ENCODE data around the gene HABP2. TPM values are rescaled to one million over a fixed set of nuclear protein-coding genes. Genes with fewer than 3 reads are reported as not detected.

HABP2 gene
- total and polyA plus RNA-seq, 11 donors = 0.23 to 0.30 TPM; not detected in 9

DNA sequence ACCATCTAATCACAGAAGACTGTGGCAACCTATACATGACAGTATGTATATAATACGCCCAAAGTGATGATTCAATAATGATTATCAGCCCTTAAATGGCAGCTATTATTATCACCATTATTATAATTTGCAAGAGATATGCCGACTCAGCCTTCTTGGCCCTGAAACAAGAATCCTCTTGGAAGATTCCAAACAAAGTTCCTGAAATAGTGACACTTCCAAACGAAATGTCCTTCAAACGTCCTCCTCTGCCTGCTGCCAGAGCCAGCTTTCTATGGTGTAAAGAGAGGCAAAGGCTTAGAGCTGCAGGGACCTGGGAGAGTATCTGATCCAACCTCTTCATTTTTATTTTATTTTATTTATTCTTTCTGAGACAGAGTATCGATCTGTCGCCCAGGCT lies 75.0 kb downstream of the HABP2 start:
- H3K4me3 ChIP-seq = no peak overlapping the region
- peaks cover 0 to 74% (median 19%) of the 10 kb centered on the region in 12 donors for H3K4me1 ChIP-seq
- TF ChIP-seq, protein P1, sequence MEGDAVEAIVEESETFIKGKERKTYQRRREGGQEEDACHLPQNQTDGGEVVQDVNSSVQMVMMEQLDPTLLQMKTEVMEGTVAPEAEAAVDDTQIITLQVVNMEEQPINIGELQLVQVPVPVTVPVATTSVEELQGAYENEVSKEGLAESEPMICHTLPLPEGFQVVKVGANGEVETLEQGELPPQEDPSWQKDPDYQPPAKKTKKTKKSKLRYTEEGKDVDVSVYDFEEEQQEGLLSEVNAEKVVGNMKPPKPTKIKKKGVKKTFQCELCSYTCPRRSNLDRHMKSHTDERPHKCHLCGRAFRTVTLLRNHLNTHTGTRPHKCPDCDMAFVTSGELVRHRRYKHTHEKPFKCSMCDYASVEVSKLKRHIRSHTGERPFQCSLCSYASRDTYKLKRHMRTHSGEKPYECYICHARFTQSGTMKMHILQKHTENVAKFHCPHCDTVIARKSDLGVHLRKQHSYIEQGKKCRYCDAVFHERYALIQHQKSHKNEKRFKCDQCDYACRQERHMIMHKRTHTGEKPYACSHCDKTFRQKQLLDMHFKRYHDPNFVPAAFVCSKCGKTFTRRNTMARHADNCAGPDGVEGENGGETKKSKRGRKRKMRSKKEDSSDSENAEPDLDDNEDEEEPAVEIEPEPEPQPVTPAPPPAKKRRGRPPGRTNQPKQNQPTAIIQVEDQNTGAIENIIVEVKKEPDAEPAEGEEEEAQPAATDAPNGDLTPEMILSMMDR (IDR thresholded peaks at IDR 0.05) = no peak
- no peak for TF ChIP-seq POLR2A (IDR thresholded peaks at IDR 0.05)
- H3K9me3 ChIP-seq = no peaks in the 10 kb centered on the region
- WGBS, 4 donors = 30 to 37% (median 34%) methylated on average over 6 of the region's 6 CpGs
- peak; percentile 50 to 75 (median 58) for ATAC-seq
- peak in 1 of 5 donors; percentile 33 for DNase-seq
- intact Hi-C loops (cut with DNase I) = no loop called here
- H3K27me3 ChIP-seq = no peaks in the 10 kb centered on the region
- peak overlapping the region; percentile 59 to 93 (median 84) for H3K27ac ChIP-seq
- H3K36me3 ChIP-seq = peaks cover 0 to 85% (median 22%) of the 10 kb centered on the region in 9 donors

DNA sequence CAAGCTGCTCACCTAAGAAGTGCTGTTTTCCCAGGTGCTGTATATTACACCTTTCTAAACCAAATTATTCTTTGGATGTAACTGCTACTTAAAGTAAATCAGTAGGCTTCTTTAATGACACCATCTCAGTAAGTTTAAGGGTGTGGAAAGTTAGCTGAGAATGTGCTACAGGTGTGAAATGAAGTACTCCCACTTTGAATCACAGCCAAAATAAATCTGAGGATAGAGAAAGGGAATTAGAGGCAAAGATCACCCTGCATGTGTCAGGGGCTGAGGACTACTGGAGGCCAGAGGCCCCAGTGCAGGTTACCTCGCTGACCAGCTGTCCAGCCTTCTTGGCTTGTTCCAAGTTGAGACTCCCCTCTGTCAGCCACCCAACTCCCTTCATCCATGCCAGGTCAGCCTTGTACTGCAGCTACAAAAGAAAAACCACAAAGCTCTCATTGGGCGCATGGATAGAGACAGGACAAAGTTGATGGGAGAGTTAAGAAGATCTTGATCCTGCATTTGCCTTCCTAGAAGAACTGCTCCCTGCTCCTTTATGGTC lies 75.8 kb downstream of the HABP2 start:
- no peak for TF ChIP-seq POLR2A (IDR thresholded peaks at IDR 0.05)
- TF ChIP-seq, protein P1 (IDR thresholded peaks at IDR 0.05) = no peak
- Histone ChIP-seq H3K9me3 (no peaks in the 10 kb centered on the region), H3K36me3 (peaks cover 0 to 86% (median 22%) of the 10 kb centered on the region in 9 donors), H3K4me3 (no peak overlapping the region), H3K27me3 (no peaks in the 10 kb centered on the region), H3K4me1 (peaks cover 0 to 74% (median 20%) of the 10 kb centered on the region in 12 donors), H3K27ac (peak overlapping the region; percentile 59 to 92 (median 83))
- no peak for DNase-seq
- ATAC-seq = peak in 1 of 4 donors; percentile 8
- intact Hi-C loops (cut with DNase I) = no loop called here
- WGBS, 4 donors = 76 to 89% (median 81%) methylated on average over 2 of the region's 2 CpGs

DNA sequence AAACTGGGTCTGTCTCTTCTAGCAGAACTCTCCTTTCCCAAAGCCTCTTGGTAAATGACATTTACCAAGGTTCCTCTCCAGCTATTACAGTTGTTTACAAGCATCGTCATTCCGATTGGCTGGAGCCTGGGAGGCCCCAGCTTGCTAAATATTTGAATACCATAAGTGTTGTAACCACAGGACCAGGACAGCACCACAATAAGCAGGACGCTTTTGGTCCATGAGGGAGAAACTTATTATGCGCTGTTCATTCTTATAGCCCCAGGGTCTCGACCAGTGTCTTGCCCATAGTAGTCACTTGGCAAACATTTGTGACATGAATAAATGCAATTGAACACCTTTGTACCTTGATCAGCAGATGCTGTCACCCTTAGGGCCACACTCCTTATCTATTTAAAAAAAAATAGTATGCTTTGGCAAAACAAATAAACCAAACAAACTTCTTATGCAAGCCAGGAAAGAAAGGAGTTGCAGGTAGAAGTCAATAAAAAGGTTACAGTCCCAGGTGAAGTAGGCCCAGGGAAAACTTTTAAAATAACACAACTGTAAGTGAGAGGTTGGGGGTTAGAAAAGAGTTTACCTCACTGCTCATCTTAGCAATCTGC lies 78.2 kb downstream of the HABP2 start:
- no peak for DNase-seq
- Histone ChIP-seq H3K4me3 (no peak overlapping the region), H3K27me3 (peaks cover 0 to 2% (median 0%) of the 10 kb centered on the region in 9 donors), H3K36me3 (peaks cover 0 to 85% (median 16%) of the 10 kb centered on the region in 9 donors), H3K9me3 (no peaks in the 10 kb centered on the region), H3K27ac (peak overlapping the region in 7 of 12 donors; percentile 2 to 92 (median 12)), H3K4me1 (peaks cover 0 to 73% (median 20%) of the 10 kb centered on the region in 12 donors)
- 92 to 99% (median 92%) methylated on average over 5 of the region's 5 CpGs for WGBS, 4 donors
- intact Hi-C loops (cut with DNase I) = no loop called here
- TF ChIP-seq, protein P1 (IDR thresholded peaks at IDR 0.05) = no peak
- TF ChIP-seq POLR2A (IDR thresholded peaks at IDR 0.05) = no peak
- no peak for ATAC-seq

DNA sequence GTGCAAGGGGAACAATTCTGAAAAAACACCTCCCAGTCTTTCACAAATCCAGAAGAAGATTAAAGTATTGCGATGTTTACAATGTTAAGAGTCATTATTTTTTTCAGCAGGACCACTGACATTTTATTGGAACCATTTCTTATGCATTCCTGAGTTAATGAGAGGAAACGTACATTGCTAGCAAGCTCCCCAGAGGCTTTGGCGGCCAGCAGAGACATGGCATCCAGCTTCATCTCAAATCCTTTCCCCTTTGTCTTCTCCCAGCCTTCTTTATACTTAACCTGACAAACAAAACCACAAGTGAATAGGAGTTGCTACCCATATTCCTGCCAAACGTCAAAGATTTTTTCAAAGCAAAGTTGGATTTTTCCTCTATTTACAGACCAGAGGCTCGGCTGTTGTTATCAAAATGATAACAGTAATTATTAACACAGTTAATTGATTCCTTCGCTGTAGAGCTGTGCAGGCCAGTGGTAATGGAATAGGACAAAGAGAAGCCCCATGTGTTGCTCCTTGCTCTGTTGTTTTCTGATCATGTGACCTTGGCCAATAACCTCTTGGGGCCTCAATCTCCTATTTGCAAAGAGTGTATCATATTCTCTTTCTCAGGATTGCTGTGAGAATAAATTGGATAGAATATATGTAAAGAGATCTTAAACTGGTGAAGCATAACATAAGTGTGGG lies 79.0 kb downstream of the HABP2 start:
- H3K4me3 ChIP-seq = no peak overlapping the region
- H3K4me1 ChIP-seq = peaks cover 0 to 71% (median 15%) of the 10 kb centered on the region in 12 donors
- H3K9me3 ChIP-seq = no peaks in the 10 kb centered on the region
- H3K36me3 ChIP-seq = peaks cover 0 to 86% (median 15%) of the 10 kb centered on the region in 9 donors
- 38 to 49% (median 44%) methylated on average over 6 of the region's 6 CpGs for WGBS, 4 donors
- no peak for DNase-seq
- ATAC-seq = no peak
- H3K27me3 ChIP-seq = peaks cover 0 to 2% (median 0%) of the 10 kb centered on the region in 9 donors
- H3K27ac ChIP-seq = peak overlapping the region in 7 of 12 donors; percentile 1 to 92 (median 15)
- intact Hi-C loops (cut with DNase I) = no loop called here
- TF ChIP-seq, protein P1 (IDR thresholded peaks at IDR 0.05) = no peak
- no peak for TF ChIP-seq POLR2A (IDR thresholded peaks at IDR 0.05)

Data from heart left ventricle (tissue), 16 donors.